CD4-positive, alpha-beta T cell treated with Interleukin-17A for 1 hour (primary cell): ENCODE data around the gene KIAA1671.

Experiments used
- DNase-seq: peaks from one replicate; pipeline ENCODE4 v3.0.0-alpha.2; 2020

KIAA1671 gene

GRCh38 chr22:24953384-24954113, 1.0 kb downstream of the KIAA1671 start:
- DNase-seq: no peak

- DNase-seq: no peak
Measured at GRCh38 chr22:24954114-24954463, 1.6 kb downstream of the KIAA1671 start.

GRCh38 chr22:24954856-24955255, 2.3 kb downstream of the KIAA1671 start:
- no peak for DNase-seq

- DNase-seq: no peak
Measured at GRCh38 chr22:24957043-24957442, 4.5 kb downstream of the KIAA1671 start.

- no peak for DNase-seq
Measured at GRCh38 chr22:24961217-24961844, 8.8 kb downstream of the KIAA1671 start.

- DNase-seq: no peak
Measured at GRCh38 chr22:24962094-24962493, 9.6 kb downstream of the KIAA1671 start.

GRCh38 chr22:24962835-24963234, 10.3 kb downstream of the KIAA1671 start:
- DNase-seq: no peak

- DNase-seq: no peak
Measured at GRCh38 chr22:24964441-24964840, 11.9 kb downstream of the KIAA1671 start.

- no peak for DNase-seq
Measured at GRCh38 chr22:24965822-24966626, 13.5 kb downstream of the KIAA1671 start.

GRCh38 chr22:24968066-24968561, 15.6 kb downstream of the KIAA1671 start:
- no peak for DNase-seq

- DNase-seq: no peak
Measured at GRCh38 chr22:24969560-24970301, 17.2 kb downstream of the KIAA1671 start.

- no peak for DNase-seq
Measured at GRCh38 chr22:24972369-24972768, 19.9 kb downstream of the KIAA1671 start.

GRCh38 chr22:24973872-24974271, 21.4 kb downstream of the KIAA1671 start:
- DNase-seq: no peak

GRCh38 chr22:24975125-24975640, 22.7 kb downstream of the KIAA1671 start:
- no peak for DNase-seq

- no peak for DNase-seq
Measured at GRCh38 chr22:24975813-24976341, 23.4 kb downstream of the KIAA1671 start.

GRCh38 chr22:24976442-24977218, 24.1 kb downstream of the KIAA1671 start:
- DNase-seq: no peak

GRCh38 chr22:24977370-24978221, 25.1 kb downstream of the KIAA1671 start:
- DNase-seq: no peak

GRCh38 chr22:24978308-24978707, 25.8 kb downstream of the KIAA1671 start:
- DNase-seq: no peak

- no peak for DNase-seq
Measured at GRCh38 chr22:24981066-24981465, 28.6 kb downstream of the KIAA1671 start.

GRCh38 chr22:24981656-24982055, 29.1 kb downstream of the KIAA1671 start:
- DNase-seq: no peak
